Measurements from ENCODE around the gene ZNF705A.

DNA sequence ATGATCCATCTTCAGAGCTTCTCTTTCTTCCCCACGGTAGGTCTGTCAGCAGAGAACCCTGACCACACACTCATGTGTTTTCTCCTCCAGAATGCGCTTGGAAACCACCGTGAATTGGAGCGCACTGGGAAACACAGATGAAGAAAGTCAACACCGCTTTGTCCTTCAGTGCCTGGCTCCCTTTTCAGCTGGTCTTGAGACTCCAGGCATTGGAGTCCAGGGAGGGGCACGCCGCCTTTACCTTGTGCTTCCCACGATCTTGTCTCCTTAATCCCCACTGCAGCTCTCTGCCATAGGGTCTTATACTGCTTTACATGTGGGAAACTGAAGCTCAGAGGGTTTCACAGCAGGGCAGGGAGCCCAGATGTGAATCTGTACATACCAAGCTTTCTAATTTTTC is 69.5 kb downstream of the ZNF705A start:
- TF ChIP-seq POLR2A (IDR thresholded peaks at IDR 0.05) = no peak
- TF ChIP-seq, protein P1, sequence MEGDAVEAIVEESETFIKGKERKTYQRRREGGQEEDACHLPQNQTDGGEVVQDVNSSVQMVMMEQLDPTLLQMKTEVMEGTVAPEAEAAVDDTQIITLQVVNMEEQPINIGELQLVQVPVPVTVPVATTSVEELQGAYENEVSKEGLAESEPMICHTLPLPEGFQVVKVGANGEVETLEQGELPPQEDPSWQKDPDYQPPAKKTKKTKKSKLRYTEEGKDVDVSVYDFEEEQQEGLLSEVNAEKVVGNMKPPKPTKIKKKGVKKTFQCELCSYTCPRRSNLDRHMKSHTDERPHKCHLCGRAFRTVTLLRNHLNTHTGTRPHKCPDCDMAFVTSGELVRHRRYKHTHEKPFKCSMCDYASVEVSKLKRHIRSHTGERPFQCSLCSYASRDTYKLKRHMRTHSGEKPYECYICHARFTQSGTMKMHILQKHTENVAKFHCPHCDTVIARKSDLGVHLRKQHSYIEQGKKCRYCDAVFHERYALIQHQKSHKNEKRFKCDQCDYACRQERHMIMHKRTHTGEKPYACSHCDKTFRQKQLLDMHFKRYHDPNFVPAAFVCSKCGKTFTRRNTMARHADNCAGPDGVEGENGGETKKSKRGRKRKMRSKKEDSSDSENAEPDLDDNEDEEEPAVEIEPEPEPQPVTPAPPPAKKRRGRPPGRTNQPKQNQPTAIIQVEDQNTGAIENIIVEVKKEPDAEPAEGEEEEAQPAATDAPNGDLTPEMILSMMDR (IDR thresholded peaks at IDR 0.05) = no peak

Measured in stomach (tissue), 4 donors.